ENCODE measurements around the gene MED20.

DNA sequence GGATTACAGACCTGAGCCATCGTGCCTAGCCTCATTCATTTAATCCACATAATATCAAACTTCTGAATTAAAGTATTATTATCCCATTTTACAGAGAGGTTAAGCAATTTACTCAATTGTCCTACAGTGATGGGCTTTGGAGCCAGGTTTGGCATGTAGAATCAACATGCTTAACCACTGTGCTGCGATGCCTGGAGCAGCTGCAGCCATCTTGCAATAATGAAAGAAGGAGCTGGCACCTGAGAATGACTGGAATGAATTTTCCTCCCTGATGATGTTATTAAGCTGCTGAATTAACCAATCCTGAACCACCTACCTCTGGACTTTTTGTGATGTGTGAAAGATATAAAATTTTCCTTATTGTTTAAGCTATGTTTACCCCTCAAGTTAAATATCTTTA lies 33.7 kb upstream of the MED20 start:
- TF ChIP-seq, protein P1, sequence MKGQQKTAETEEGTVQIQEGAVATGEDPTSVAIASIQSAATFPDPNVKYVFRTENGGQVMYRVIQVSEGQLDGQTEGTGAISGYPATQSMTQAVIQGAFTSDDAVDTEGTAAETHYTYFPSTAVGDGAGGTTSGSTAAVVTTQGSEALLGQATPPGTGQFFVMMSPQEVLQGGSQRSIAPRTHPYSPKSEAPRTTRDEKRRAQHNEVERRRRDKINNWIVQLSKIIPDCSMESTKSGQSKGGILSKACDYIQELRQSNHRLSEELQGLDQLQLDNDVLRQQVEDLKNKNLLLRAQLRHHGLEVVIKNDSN (IDR thresholded peaks at IDR 0.05; ENCODE audit: borderline replicate concordance, low read depth), result no peak
- TF ChIP-seq EP300 (IDR thresholded peaks at IDR 0.05; ENCODE audit: borderline replicate concordance in 1 of 2, low read depth in 1 of 2, low read length in 1 of 2), result no peak
- TF ChIP-seq, protein P2, sequence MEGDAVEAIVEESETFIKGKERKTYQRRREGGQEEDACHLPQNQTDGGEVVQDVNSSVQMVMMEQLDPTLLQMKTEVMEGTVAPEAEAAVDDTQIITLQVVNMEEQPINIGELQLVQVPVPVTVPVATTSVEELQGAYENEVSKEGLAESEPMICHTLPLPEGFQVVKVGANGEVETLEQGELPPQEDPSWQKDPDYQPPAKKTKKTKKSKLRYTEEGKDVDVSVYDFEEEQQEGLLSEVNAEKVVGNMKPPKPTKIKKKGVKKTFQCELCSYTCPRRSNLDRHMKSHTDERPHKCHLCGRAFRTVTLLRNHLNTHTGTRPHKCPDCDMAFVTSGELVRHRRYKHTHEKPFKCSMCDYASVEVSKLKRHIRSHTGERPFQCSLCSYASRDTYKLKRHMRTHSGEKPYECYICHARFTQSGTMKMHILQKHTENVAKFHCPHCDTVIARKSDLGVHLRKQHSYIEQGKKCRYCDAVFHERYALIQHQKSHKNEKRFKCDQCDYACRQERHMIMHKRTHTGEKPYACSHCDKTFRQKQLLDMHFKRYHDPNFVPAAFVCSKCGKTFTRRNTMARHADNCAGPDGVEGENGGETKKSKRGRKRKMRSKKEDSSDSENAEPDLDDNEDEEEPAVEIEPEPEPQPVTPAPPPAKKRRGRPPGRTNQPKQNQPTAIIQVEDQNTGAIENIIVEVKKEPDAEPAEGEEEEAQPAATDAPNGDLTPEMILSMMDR (IDR thresholded peaks at IDR 0.05), result no peak
- TF ChIP-seq, protein P3, sequence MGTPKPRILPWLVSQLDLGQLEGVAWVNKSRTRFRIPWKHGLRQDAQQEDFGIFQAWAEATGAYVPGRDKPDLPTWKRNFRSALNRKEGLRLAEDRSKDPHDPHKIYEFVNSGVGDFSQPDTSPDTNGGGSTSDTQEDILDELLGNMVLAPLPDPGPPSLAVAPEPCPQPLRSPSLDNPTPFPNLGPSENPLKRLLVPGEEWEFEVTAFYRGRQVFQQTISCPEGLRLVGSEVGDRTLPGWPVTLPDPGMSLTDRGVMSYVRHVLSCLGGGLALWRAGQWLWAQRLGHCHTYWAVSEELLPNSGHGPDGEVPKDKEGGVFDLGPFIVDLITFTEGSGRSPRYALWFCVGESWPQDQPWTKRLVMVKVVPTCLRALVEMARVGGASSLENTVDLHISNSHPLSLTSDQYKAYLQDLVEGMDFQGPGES (IDR thresholded peaks at IDR 0.05; ENCODE audit: low read depth, low read length), result no peak
- TF ChIP-seq POLR2AphosphoS5 (IDR thresholded peaks at IDR 0.05; ENCODE audit: low read depth, low read length), result no peak
- no peak for TF ChIP-seq FOXJ3 (CRISPR knock-in tag; IDR thresholded peaks at IDR 0.05)
- no peak for TF ChIP-seq RAD21 (IDR thresholded peaks at IDR 0.05; ENCODE audit: low read length)
- TF ChIP-seq TAF1 (IDR thresholded peaks at IDR 0.05; ENCODE audit: borderline replicate concordance, low read depth, low read length), result no peak
- TF ChIP-seq, protein P4, sequence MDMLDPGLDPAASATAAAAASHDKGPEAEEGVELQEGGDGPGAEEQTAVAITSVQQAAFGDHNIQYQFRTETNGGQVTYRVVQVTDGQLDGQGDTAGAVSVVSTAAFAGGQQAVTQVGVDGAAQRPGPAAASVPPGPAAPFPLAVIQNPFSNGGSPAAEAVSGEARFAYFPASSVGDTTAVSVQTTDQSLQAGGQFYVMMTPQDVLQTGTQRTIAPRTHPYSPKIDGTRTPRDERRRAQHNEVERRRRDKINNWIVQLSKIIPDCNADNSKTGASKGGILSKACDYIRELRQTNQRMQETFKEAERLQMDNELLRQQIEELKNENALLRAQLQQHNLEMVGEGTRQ (IDR thresholded peaks at IDR 0.05; ENCODE audit: borderline replicate concordance, low read depth, low read length), result no peak
- TF ChIP-seq, protein P5, sequence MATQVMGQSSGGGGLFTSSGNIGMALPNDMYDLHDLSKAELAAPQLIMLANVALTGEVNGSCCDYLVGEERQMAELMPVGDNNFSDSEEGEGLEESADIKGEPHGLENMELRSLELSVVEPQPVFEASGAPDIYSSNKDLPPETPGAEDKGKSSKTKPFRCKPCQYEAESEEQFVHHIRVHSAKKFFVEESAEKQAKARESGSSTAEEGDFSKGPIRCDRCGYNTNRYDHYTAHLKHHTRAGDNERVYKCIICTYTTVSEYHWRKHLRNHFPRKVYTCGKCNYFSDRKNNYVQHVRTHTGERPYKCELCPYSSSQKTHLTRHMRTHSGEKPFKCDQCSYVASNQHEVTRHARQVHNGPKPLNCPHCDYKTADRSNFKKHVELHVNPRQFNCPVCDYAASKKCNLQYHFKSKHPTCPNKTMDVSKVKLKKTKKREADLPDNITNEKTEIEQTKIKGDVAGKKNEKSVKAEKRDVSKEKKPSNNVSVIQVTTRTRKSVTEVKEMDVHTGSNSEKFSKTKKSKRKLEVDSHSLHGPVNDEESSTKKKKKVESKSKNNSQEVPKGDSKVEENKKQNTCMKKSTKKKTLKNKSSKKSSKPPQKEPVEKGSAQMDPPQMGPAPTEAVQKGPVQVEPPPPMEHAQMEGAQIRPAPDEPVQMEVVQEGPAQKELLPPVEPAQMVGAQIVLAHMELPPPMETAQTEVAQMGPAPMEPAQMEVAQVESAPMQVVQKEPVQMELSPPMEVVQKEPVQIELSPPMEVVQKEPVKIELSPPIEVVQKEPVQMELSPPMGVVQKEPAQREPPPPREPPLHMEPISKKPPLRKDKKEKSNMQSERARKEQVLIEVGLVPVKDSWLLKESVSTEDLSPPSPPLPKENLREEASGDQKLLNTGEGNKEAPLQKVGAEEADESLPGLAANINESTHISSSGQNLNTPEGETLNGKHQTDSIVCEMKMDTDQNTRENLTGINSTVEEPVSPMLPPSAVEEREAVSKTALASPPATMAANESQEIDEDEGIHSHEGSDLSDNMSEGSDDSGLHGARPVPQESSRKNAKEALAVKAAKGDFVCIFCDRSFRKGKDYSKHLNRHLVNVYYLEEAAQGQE (IDR thresholded peaks at IDR 0.05; ENCODE audit: low read depth, low read length), result no peak
- TF ChIP-seq EZH2phosphoT487 (IDR thresholded peaks at IDR 0.05; ENCODE audit: borderline replicate concordance, low read depth), result no peak
- no peak for TF ChIP-seq NFIC (IDR thresholded peaks at IDR 0.05; ENCODE audit: borderline replicate concordance)

Measured in SK-N-SH (cell line).